Measurements from ENCODE around the gene LPAR3. TPM values are rescaled to one million over a fixed set of nuclear protein-coding genes. Genes with fewer than 3 reads are reported as not detected.

Gene LPAR3
- total RNA-seq, 4 donors from 2014 or later, result 1.5 TPM; not detected in 3

- Histone ChIP-seq H3K36me3 (no peaks in the 10 kb centered on the region), H3K9me3 (no peaks in the 10 kb centered on the region), H3K27me3 (no peaks in the 10 kb centered on the region), H3K27ac (no peak overlapping the region), H3K4me1 (no peaks in the 10 kb centered on the region), H3K4me3 (no peak overlapping the region)
- no peak for DNase-seq (ENCODE audit: low spot score in 2 of 2)
- WGBS, 2 donors, result 67 to 68% methylated on average over 4 of the region's 4 CpGs
- TF ChIP-seq EP300 (IDR thresholded peaks at IDR 0.05) (no peak), POLR2A (IDR thresholded peaks at IDR 0.05) (no peak), CTCF (IDR thresholded peaks at IDR 0.05) (no peak)
Measured at GRCh38 chr1:84928979-84929378, 36.0 kb upstream of the LPAR3 start.

GRCh38 chr1:84923317-84923716 is 30.3 kb upstream of the LPAR3 start:
- no peak overlapping the region for H3K4me3 ChIP-seq
- no peak overlapping the region for H3K27ac ChIP-seq
- no peak for TF ChIP-seq EP300 (IDR thresholded peaks at IDR 0.05)
- no peak for TF ChIP-seq POLR2A (IDR thresholded peaks at IDR 0.05)
- TF ChIP-seq CTCF (IDR thresholded peaks at IDR 0.05), result no peak
- no peaks in the 10 kb centered on the region for H3K4me1 ChIP-seq
- H3K9me3 ChIP-seq, result no peaks in the 10 kb centered on the region
- no peaks in the 10 kb centered on the region for H3K36me3 ChIP-seq
- WGBS, 2 donors, result 82 to 86% methylated on average over 3 of the region's 3 CpGs
- no peak for DNase-seq (ENCODE audit: low spot score in 2 of 2)
- no peaks in the 10 kb centered on the region for H3K27me3 ChIP-seq

DNA sequence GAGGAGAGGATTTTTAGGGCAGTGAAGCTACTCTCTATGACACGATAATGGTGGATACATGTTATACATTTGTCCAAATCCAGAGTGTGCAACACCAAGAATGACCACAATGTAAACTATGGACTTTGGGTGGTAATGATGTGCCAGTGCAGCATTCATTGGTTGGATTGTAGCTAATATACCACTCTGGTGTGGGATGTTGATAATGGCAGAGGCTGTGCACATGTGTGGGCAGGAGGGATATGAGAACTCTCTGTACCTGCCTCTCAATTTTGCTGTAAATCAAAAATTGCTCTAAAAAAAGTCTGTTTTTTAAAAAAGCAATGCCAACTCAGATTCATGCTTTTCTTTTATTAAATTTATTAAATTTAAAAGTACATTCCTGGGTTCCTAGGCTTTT is 27.2 kb upstream of the LPAR3 start:
- Histone ChIP-seq H3K4me1 (no peaks in the 10 kb centered on the region), H3K4me3 (no peak overlapping the region), H3K27me3 (no peaks in the 10 kb centered on the region), H3K36me3 (no peaks in the 10 kb centered on the region), H3K9me3 (no peaks in the 10 kb centered on the region), H3K27ac (no peak overlapping the region)
- TF ChIP-seq EP300 (IDR thresholded peaks at IDR 0.05) (no peak), POLR2A (IDR thresholded peaks at IDR 0.05) (no peak), CTCF (IDR thresholded peaks at IDR 0.05) (no peak)
- DNase-seq (ENCODE audit: low spot score in 2 of 2), result no peak
- WGBS, 2 donors, result 86 to 97% methylated on average over 1 of the region's 1 CpG

DNA sequence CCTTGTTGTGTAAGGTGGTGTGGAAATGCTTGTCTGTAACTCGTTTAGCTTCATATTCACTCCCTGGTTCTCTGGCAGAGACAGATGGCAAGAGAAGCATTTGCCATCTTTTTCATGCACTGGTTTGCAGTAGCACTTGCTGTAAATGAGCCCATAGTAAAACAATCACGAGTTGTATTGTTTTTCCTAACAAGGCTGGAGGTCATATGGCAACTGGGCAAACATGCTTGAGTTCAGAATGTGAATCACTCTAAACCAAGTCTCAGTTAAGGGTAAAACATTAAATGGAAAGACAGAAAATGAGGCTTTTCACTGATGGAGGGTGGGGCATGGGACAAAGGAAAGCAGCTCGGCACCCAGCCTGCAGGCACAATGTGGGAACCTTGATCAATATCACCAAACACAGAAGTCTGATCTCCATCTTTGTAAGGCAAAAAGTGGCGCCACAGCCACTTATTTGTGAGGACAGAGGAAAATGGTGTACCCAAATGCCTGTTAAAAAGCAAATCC is 26.5 kb upstream of the LPAR3 start:
- TF ChIP-seq CTCF (IDR thresholded peaks at IDR 0.05) (no peak), EP300 (IDR thresholded peaks at IDR 0.05) (no peak), POLR2A (IDR thresholded peaks at IDR 0.05) (no peak)
- H3K36me3 ChIP-seq, result no peaks in the 10 kb centered on the region
- DNase-seq (ENCODE audit: low spot score in 2 of 2), result no peak
- no peak overlapping the region for H3K4me3 ChIP-seq
- WGBS, 2 donors, result 49 to 57% methylated on average over 4 of the region's 4 CpGs
- H3K9me3 ChIP-seq, result no peaks in the 10 kb centered on the region
- no peak overlapping the region for H3K27ac ChIP-seq
- no peaks in the 10 kb centered on the region for H3K4me1 ChIP-seq
- no peaks in the 10 kb centered on the region for H3K27me3 ChIP-seq

- Histone ChIP-seq H3K4me3 (no peak overlapping the region), H3K4me1 (no peaks in the 10 kb centered on the region), H3K27ac (no peak overlapping the region), H3K36me3 (no peaks in the 10 kb centered on the region), H3K27me3 (no peaks in the 10 kb centered on the region), H3K9me3 (no peaks in the 10 kb centered on the region)
- WGBS, 2 donors, result 73 to 78% methylated on average over 5 of the region's 5 CpGs
- no peak for DNase-seq (ENCODE audit: low spot score in 2 of 2)
- no peak for TF ChIP-seq EP300 (IDR thresholded peaks at IDR 0.05)
- TF ChIP-seq CTCF (IDR thresholded peaks at IDR 0.05), result no peak
- TF ChIP-seq POLR2A (IDR thresholded peaks at IDR 0.05), result no peak
Measured at GRCh38 chr1:84918726-84919336, 25.8 kb upstream of the LPAR3 start.

Measured in tibial nerve (tissue), 4 donors.